NCI-H146 treated with DMSO at 0.1 percent for 48 hours (cell line): Measurements from ENCODE around the gene SLC33A1.
"Not testable (repeated sequence)": the region's sequence is repeated elsewhere in the genome, so short reads cannot be mapped to it uniquely, and the experiment has no call there.

Source experiments
- DNase-seq: peaks from one replicate; lab custom pipeline; 2025; ENCODE audit not compliant: unreplicated experiment; lab: John Stamatoyannopoulos, UW

SLC33A1 gene

GRCh38 chr3:155854141-155854940 is at the start of gene SLC33A1:
Gene SLC33A1, minus strand, starts transcription at chr3:155854427. Its CDS starts 430 bp downstream, at chr3:155853997.
- peak; percentile 100 for DNase-seq

GRCh38 chr3:155895379-155895900 is 41.2 kb upstream of the SLC33A1 start:
- no peak for DNase-seq

- no peak for DNase-seq
These were observed 37.1 kb upstream of the SLC33A1 start for GRCh38 chr3:155891321-155891720.

GRCh38 chr3:155890671-155891190 is 36.5 kb upstream of the SLC33A1 start:
- no peak for DNase-seq

- DNase-seq, result no peak
These were observed 35.7 kb upstream of the SLC33A1 start for GRCh38 chr3:155889952-155890351.

- no peak for DNase-seq
These were observed 35.0 kb upstream of the SLC33A1 start for GRCh38 chr3:155889212-155889611.

- DNase-seq, result no peak
These were observed 32.7 kb upstream of the SLC33A1 start for GRCh38 chr3:155886915-155887314.

GRCh38 chr3:155886348-155886747 is 32.1 kb upstream of the SLC33A1 start:
- DNase-seq, result not testable (repeated sequence)

- DNase-seq, result no peak
These were observed 31.1 kb upstream of the SLC33A1 start for GRCh38 chr3:155885292-155885691.

- no peak for DNase-seq
These were observed 30.1 kb upstream of the SLC33A1 start for GRCh38 chr3:155884292-155884691.

GRCh38 chr3:155880286-155880685 is 26.1 kb upstream of the SLC33A1 start:
- DNase-seq, result no peak

GRCh38 chr3:155876503-155876902 is 22.3 kb upstream of the SLC33A1 start:
- no peak for DNase-seq

- DNase-seq, result no peak
These were observed 21.8 kb upstream of the SLC33A1 start for GRCh38 chr3:155876037-155876436.

GRCh38 chr3:155872904-155873646 is 18.8 kb upstream of the SLC33A1 start:
- DNase-seq, result no peak

GRCh38 chr3:155871746-155872158 is 17.5 kb upstream of the SLC33A1 start:
- peak; percentile 40 for DNase-seq

- no peak for DNase-seq
These were observed 16.9 kb upstream of the SLC33A1 start for GRCh38 chr3:155870945-155871745.

- peak; percentile 99 for DNase-seq
These were observed 16.1 kb upstream of the SLC33A1 start, which contains the start of gene GMPS for GRCh38 chr3:155870133-155870944. Gene GMPS, plus strand, starts transcription at chr3:155870650. Its CDS starts 221 bp downstream, at chr3:155870871.

GRCh38 chr3:155869691-155870090 is 15.5 kb upstream of the SLC33A1 start:
- DNase-seq, result peak; percentile 73

GRCh38 chr3:155863072-155863784 is 9.0 kb upstream of the SLC33A1 start:
- no peak for DNase-seq
